K562 treated with DMSO at 1 percent for 48 hours (cell line): ENCODE data around the gene POM121L2. TPM values are rescaled to one million over a fixed set of nuclear protein-coding genes. Genes with fewer than 3 reads are reported as not detected.

Source experiments
- total RNA-seq: library from RNA; unstranded; fragments of 300-600 nt; gene quantifications from 2 replicates; pipeline ENCODE4 v1.2.3, GENCODE V29; 2022; ENCODE audit warnings: low replicate concordance; ENCODE audit errors: extremely low read depth

Gene POM121L2
- total RNA-seq = not detected in 2 replicates

GRCh38 chr6:27312146-27312949, at the start of gene POM121L2:
POM121L2 (minus strand) TSS chr6:27312273; CDS start chr6:27312170, 103 bp downstream.

Other genes starting within 250 kb of the POM121L2 start
- gene PRSS16, start 64.6 kb downstream of the POM121L2 start, total RNA-seq = not detected in 2 replicates
- not detected in 2 replicates for gene ZNF391, start 76.5 kb upstream of the POM121L2 start, total RNA-seq
- not detected in 2 replicates for gene ZNF184, start 160.8 kb upstream of the POM121L2 start, total RNA-seq